Hippocampal formation (tissue), 2 donors: ENCODE measurements around the gene PAFAH1B2.
A peak's percentile ranks its signal among the peaks of the same experiment; 100 is the strongest.
"Not testable (repeated sequence)": the region's sequence is repeated elsewhere in the genome, so short reads cannot be mapped to it uniquely, and the experiment has no call there.

Experiments used
- DNase-seq, 2 donors: peaks; one replicate each; lab custom pipeline; 2025; lab: John Stamatoyannopoulos, UW

The PAFAH1B2 gene

DNA sequence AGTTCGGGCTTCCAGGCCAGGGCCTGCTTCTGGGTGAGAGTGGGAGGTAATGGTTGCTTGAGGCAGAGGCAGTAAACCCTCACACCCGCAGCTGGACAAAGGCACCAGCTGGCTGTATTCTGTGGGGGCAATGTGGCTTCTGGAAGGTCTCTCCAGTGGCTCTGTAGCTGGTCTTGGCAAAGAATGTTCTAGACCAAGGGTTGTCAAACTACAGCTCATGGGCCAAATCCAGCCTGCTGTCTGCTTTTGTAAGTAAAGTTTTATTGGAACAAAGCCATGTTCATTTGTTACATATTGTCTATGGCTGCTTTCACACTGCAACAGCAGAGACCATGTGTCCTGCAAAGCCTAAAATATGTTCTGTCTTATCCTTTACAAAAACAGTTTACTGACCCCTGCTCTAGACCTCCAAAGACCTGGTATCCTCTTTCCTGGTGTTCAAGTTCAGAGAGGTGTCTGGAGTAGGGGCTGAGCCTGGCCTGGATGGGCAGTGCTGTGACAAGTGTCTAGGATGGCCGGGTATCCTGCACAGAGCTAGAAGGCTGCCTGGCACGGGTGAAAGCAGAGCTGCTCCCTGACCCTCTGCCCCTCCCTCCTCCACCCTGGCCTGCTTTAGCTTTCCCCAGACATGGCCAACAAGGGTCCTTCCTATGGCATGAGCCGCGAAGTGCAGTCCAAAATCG lies 58.4 kb downstream of the PAFAH1B2 start:
- no peak for DNase-seq

GRCh38 chr11:117203069-117203407 lies 59.0 kb downstream of the PAFAH1B2 start:
- no peak for DNase-seq

DNA sequence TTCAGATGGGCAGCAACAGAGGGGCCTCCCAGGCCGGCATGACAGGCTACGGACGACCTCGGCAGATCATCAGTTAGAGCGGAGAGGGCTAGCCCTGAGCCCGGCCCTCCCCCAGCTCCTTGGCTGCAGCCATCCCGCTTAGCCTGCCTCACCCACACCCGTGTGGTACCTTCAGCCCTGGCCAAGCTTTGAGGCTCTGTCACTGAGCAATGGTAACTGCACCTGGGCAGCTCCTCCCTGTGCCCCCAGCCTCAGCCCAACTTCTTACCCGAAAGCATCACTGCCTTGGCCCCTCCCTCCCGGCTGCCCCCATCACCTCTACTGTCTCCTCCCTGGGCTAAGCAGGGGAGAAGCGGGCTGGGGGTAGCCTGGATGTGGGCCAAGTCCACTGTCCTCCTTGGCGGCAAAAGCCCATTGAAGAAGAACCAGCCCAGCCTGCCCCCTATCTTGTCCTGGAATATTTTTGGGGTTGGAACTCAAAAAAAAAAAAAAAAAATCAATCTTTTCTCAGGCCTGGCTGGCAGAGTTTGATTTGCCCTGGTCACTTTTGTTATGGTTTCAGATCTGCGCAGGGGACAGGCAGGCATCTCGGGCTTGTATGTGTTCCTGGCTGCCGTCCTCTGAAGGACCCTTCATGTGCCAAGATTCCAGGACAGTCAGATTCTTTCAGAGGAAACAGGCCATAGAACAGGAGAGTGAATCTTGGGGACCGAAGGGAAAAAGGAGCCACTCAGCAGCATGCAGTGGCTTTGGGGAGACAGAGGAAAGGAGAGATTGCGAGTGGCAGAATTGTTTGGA lies 60.4 kb downstream of the PAFAH1B2 start:
- no peak for DNase-seq

- DNase-seq, result no peak
Observed at GRCh38 chr11:117205211-117205818, 61.2 kb downstream of the PAFAH1B2 start.

- not testable (repeated sequence) for DNase-seq
Observed at GRCh38 chr11:117206111-117206510, 62.0 kb downstream of the PAFAH1B2 start.

DNA sequence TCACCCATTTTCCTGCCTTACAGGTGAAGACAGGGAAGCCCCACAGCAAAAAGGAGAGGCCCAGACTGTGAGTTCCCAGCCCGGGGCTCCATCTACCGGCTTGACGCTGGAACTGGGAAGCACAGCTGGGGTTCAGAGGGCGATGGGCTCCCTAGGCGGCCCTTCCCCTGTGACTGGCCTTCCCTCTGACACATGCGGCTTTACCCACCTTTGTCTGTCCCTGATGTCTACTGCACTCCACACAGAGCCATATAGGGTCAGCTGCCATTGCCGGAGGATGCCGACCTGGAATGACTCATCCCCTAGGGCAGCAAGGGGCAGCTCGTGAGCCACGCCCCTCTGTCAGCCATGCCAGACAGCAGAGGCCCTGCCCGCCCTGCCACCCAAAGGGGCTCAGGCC lies 62.8 kb downstream of the PAFAH1B2 start:
- DNase-seq, result not testable (repeated sequence)

GRCh38 chr11:117207481-117207880 lies 63.4 kb downstream of the PAFAH1B2 start:
- not testable (repeated sequence) for DNase-seq

GRCh38 chr11:117208710-117209109 lies 64.6 kb downstream of the PAFAH1B2 start:
- not testable (repeated sequence) for DNase-seq

DNA sequence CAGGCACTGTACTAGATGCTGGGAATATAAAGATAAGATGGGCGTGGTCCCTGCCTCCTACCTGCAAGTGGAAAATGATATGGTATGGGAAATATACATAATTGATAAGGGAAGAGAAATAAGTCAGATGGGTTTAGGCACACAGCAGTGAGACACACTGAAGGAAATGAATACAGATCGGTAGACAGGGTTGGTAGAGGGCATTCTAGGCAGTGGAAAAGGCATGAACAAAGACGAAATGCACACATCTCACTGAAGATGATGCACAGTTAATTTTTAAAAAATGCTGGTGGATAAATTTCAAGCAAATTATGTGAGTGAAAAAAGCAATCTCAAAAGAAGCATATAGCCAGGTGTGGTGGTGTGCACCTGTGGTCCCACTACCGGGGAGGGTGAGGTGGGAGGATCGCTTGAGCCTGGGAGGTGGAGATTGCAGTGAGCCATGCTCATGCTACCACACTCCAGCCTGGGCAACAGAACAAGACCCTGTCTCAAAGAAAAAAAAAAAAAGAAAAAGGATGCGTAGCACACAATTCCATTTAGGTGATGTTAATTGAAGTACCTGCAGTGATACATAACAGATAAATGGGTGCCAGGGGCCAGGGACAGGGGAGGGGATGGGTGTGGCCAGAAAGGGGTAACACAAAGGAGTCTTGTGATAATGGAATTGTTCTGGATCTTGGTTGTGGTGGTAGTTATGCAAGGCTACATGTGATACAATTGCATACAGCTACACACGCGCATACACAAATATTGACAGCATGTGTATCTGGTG lies 65.5 kb downstream of the PAFAH1B2 start:
- not testable (repeated sequence) for DNase-seq

- no peak for DNase-seq
Observed at GRCh38 chr11:117210620-117211019, 66.5 kb downstream of the PAFAH1B2 start.

DNA sequence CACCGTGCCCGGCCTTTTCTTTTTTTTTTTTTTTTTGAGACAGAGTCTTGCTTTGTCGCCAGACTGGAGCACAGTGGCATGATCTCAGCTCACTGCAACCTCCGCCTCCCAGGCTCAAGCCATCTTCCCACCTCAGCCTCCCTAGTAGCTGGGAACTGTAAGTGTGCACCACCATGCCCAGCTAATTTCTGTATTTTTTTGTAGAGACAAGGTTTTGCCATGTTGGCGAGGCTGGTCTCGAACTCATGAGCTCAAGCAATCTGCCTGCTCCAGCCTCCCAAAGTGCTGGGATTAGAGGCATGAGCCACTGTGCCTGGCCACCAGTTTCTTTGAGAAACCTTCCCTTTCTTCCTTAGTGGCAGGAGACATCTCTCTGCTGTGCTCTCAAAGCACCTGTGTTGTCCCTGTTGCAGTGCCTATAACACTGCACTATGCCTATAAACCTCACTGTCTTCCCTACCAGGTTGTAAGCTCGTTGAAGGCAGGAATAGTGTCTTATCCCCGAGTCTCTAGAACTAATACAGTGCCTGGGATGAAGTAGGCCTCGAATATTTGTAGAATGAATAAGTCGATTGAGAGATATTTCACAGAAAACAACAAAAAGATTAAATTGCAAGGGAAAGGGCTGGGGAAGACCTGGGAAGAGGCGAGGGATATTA lies 68.7 kb downstream of the PAFAH1B2 start:
- no peak for DNase-seq

GRCh38 chr11:117214404-117215110 lies 70.5 kb downstream of the PAFAH1B2 start:
- no peak for DNase-seq

- no peak for DNase-seq
Observed at GRCh38 chr11:117217141-117218084, 73.3 kb downstream of the PAFAH1B2 start.

GRCh38 chr11:117218133-117218915 lies 74.2 kb downstream of the PAFAH1B2 start:
- DNase-seq, result no peak

DNA sequence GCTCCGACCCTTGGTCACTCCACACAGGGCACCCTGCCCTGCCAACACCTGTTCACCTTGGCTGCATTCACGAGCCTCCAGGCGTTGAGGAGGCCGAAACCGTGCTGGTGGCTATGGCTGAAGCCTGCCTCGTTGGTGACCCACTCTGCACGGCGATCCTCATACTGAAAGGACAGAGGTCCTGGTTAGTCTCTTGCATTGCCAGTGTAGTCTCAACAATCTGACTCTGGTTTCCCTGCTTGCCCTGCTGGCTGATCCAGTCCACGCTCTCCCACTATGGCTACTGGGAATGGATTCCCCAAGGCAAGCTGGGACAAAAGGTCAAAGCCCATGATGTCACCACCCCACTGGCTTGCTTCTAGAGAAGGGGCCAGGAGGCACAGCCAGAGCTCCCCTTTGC lies 74.9 kb downstream of the PAFAH1B2 start:
- no peak for DNase-seq

- DNase-seq, result no peak
Observed at GRCh38 chr11:117219455-117219854, 75.4 kb downstream of the PAFAH1B2 start.

DNA sequence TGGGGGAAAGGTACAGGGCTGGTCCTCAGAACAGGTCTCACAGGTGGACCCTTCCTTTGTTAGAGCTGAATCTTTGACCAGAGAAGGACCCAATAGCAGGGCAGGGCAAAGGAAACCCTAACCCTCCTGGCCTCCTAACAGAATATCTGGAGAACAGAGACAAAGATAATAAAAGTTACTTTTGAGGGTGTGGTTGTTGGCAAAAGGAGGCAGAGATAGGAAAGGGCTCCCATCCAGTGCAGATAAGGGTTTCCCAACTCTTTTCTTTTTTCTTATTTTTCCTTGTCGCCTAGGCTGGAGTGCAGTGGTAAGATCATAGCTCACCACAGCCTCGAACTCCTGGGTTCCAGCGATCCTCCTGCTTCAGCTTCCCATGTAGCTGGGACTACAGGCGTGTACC lies 75.9 kb downstream of the PAFAH1B2 start:
- DNase-seq, result no peak

DNA sequence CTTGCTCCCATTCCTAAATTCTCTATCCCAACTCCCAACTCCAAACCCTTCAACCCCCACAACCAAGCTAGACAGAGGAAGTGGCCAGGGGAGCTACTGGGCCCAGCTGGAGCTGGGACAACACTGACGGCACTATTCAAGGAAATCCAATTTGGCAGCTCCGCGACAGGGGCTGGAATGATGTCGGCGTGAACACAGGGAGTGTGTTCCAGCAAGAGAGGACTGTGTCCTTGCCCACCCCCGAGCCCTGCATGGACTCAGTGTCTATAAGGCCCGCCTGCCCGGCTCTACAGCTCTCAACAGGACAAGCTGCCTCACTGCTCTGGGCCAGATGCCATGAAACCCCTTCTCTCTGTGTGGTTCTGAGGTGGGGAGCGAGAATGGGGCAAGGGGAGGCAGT lies 76.5 kb downstream of the PAFAH1B2 start:
- peak; percentile 30 to 44 for DNase-seq
